Ascending aorta (tissue), 2 donors: Measurements from ENCODE around the gene SFMBT1. TPM values are rescaled to one million over a fixed set of nuclear protein-coding genes. Genes with fewer than 3 reads are reported as not detected.

ENCODE experiments used
- DNase-seq, 2 donors: peaks; one replicate each; pipeline ENCODE4 v3.0.0-alpha.2; 2019; ENCODE audit warnings: low spot score in 2 of 2
- H3K27ac ChIP-seq, 2 donors: fragments of 200-600 bp; sonication (generic); one replicate each; pipeline ENCODE4 v1.5.1; 2016 to 2017; ENCODE audit warnings: mild to moderate bottlenecking in 1 of 2
- H3K27me3 ChIP-seq: fragments of 200-600 bp; sonication (generic); one replicate; pipeline ENCODE4 v1.5.1; 2017
- H3K36me3 ChIP-seq, 2 donors: fragments of 200-600 bp; sonication (generic); one replicate each; pipeline ENCODE4 v1.5.1; 2016
- H3K4me1 ChIP-seq, 2 donors: fragments of 200-600 bp; sonication (generic); one replicate each; pipeline ENCODE4 v1.5.1; 2016 to 2017; ENCODE audit warnings: mild to moderate bottlenecking in 1 of 2
- H3K4me3 ChIP-seq, 2 donors: fragments of 200-600 bp; sonication (generic); one replicate each; pipeline ENCODE4 v1.5.1; 2016 to 2017; ENCODE audit warnings: mild to moderate bottlenecking in 1 of 2
- H3K9me3 ChIP-seq, 2 donors: fragments of 200-600 bp; sonication (generic); one replicate each; pipeline ENCODE4 v1.5.1; 2016
- intact Hi-C: fragments of 100-400 bp; cut with DNase I; formaldehyde crosslinking; loops from one replicate; pipeline ENCODE4 v1.15.1; 2023
- total RNA-seq: library from RNA; depleted of rRNA; stranded (reverse); fragments of >200 nt; gene quantifications from one replicate; pipeline ENCODE4 v1.1.0, GENCODE V29; 2016
- TF ChIP-seq, protein P1 (sequence below), 3 experiments: fragments of 200-600 bp in 2 of 3; fragments of 450-650 bp in 1 of 3; sonication (generic) in 2 of 3; IDR thresholded peaks; one replicate each; pipeline ENCODE4 v1.5.1; 2016 to 2019; ENCODE audit warnings: antibody characterized with exemption in 3 of 3, mild to moderate bottlenecking in 1 of 3, moderate library complexity in 1 of 3

Gene SFMBT1
- total RNA-seq, 1 donor from 2014 or later = 1.4 TPM

DNA sequence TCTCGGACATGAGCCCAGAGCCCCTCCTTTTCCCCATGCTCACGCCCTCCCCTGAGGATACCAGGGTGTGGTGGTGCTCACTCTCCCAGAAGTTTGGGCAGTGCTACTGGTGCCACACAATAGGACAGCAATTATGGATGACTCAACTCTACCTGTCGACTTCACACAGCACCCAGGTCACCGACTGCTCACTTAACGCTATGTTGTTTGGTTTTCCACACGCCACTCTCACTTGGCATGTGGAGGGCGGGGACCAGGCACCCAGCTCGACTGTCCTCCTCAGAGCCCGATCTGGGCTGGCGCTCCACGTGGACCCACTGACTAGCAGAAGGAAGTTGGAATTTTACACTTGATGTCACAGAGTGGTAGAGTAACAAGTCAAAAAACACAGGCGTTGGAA is 179.4 kb downstream of the SFMBT1 start:
- no peak for DNase-seq
- Histone ChIP-seq H3K4me1 (no peaks in the 10 kb centered on the region), H3K27ac (no peak overlapping the region), H3K27me3 (no peaks in the 10 kb centered on the region), H3K9me3 (no peaks in the 10 kb centered on the region), H3K4me3 (no peak overlapping the region), H3K36me3 (no peaks in the 10 kb centered on the region)
- TF ChIP-seq, protein P1, sequence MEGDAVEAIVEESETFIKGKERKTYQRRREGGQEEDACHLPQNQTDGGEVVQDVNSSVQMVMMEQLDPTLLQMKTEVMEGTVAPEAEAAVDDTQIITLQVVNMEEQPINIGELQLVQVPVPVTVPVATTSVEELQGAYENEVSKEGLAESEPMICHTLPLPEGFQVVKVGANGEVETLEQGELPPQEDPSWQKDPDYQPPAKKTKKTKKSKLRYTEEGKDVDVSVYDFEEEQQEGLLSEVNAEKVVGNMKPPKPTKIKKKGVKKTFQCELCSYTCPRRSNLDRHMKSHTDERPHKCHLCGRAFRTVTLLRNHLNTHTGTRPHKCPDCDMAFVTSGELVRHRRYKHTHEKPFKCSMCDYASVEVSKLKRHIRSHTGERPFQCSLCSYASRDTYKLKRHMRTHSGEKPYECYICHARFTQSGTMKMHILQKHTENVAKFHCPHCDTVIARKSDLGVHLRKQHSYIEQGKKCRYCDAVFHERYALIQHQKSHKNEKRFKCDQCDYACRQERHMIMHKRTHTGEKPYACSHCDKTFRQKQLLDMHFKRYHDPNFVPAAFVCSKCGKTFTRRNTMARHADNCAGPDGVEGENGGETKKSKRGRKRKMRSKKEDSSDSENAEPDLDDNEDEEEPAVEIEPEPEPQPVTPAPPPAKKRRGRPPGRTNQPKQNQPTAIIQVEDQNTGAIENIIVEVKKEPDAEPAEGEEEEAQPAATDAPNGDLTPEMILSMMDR (IDR thresholded peaks at IDR 0.05) = no peak
- intact Hi-C loops = no loop called here

DNA sequence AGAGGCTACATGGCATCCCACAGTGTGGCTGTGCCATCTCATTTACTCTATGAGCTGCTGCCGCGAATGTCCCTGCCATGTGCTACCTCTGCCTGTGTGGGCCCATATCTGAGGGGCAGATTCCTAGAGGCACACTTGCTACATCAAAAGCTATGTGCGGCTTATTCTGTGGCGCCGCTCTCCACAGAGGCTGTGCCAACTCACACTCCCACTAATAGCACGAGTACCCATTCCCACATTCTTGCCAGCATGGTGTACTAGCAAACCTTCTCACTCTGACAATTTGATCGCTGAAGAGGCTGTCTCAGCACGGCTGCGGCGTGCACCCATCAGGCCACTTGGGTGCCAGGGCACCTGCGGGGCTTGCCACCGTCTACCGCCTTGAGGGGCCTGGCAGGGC is 179.9 kb downstream of the SFMBT1 start:
- TF ChIP-seq, protein P1 (IDR thresholded peaks at IDR 0.05) = no peak

DNA sequence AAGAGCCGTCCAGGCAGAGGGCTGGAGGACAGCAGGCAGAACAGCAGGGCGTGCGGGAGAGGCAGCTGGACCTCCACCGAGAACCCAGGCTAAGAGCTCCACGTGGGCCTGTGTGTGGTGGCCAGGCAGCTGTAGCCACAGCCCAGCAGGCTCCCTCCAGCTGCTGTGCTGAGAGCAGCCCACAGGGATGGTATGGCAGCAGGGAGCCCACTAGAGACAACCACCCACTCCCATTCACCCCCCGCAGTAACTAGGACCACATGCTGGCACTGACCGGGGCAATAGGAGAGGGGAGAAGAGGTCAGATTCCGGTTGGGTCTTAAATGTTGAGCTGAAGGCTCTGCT is 185.5 kb downstream of the SFMBT1 start:
- H3K36me3 ChIP-seq = peaks cover 0 to 3% of the 10 kb centered on the region in 2 donors
- H3K4me1 ChIP-seq = no peaks in the 10 kb centered on the region
- intact Hi-C loops = no loop called here

More for the DNA sequence above, 179.9 kb downstream of the SFMBT1 start:
- no peak for DNase-seq
- intact Hi-C loops = no loop called here
- H3K4me3 ChIP-seq = no peak overlapping the region
- H3K9me3 ChIP-seq = no peaks in the 10 kb centered on the region
- no peak overlapping the region for H3K27ac ChIP-seq
- H3K27me3 ChIP-seq = no peaks in the 10 kb centered on the region
- no peaks in the 10 kb centered on the region for H3K4me1 ChIP-seq
- no peaks in the 10 kb centered on the region for H3K36me3 ChIP-seq

DNA sequence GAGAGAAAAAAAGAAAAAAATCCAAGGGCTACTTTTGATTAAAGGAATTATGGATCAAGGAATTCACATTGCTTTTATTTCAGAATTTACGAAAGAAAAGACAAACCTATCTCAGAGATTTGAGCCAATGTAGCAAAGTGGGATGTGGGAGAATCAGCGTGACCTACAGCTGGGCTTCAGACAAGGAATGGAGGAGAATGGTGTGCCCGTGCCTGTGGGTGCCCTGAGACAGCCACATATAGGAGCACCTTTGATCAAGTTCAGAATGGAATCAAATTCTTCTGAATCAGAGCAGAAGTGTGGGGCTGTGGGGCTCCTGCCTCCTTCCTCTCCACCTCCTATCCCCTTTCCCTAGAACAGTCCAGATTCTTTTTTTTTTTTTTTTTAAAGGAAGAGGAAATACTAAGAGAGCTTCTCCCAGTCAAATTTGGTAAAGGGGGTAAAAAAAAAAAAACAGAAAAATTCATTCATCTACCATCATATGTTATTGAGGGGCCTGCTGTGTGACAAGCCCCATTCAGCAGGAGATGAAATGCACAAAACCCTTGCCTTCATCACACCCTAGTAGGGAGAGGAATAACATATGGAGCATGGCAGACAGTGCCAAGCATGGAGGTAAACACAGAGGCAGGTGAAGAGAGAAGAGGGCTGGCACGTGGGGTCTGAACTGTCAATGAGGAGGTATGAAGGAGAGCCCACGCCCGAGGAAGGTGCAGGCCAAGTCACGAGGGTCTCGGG is 186.0 kb downstream of the SFMBT1 start:
- DNase-seq = no peak
- no peak overlapping the region for H3K4me3 ChIP-seq

More for the DNA sequence above, 185.5 kb downstream of the SFMBT1 start:
- Histone ChIP-seq H3K27me3 (no peaks in the 10 kb centered on the region), H3K4me3 (no peak overlapping the region), H3K9me3 (no peaks in the 10 kb centered on the region), H3K27ac (no peak overlapping the region)
- no peak for DNase-seq
- TF ChIP-seq, protein P1 (IDR thresholded peaks at IDR 0.05) = no peak

DNA sequence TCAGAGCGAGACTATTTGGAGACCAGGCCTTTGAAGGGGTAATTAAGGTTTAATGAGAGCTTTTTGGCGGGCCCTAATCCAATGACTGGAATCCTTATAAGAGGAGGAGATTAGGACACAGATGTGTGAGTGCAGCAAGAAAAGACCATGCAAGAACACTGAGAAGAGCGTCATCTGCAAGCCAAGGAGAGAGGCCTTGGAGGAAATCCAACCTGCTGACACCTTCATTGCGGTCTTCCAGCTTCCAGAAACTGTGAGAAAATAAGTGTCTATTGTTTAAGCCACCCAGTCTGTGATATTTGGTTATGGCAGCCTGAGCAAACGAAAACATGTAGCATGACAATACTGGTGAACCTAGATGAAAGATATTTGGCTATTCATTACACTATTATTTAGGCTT is 188.0 kb downstream of the SFMBT1 start:
- no peak for DNase-seq
- intact Hi-C loops = no loop called here
- Histone ChIP-seq H3K9me3 (no peaks in the 10 kb centered on the region), H3K4me1 (no peaks in the 10 kb centered on the region), H3K4me3 (no peak overlapping the region), H3K36me3 (peaks cover 6 to 12% of the 10 kb centered on the region in 2 donors), H3K27ac (no peak overlapping the region), H3K27me3 (no peaks in the 10 kb centered on the region)
- TF ChIP-seq, protein P1 (IDR thresholded peaks at IDR 0.05) = no peak

More for the DNA sequence above, 186.0 kb downstream of the SFMBT1 start:
- intact Hi-C loops = no loop called here
- H3K9me3 ChIP-seq = no peaks in the 10 kb centered on the region
- H3K36me3 ChIP-seq = peaks cover 2 to 3% of the 10 kb centered on the region in 2 donors
- TF ChIP-seq, protein P1 (IDR thresholded peaks at IDR 0.05) = no peak
- H3K27me3 ChIP-seq = no peaks in the 10 kb centered on the region
- H3K27ac ChIP-seq = no peak overlapping the region
- H3K4me1 ChIP-seq = no peaks in the 10 kb centered on the region
